SU-DHL-6 (cell line): Measurements from ENCODE around the gene ABCC12.

ENCODE experiments used
- CTCF ChIP-seq: fragments of 200-600 bp; sonication (generic); IDR thresholded peaks from one replicate; pipeline ENCODE4 v1.5.1; 2017; ENCODE audit warnings: antibody characterized with exemption, mild to moderate bottlenecking, low read length, moderate library complexity; ENCODE audit not compliant: insufficient read depth, poor library complexity, severe bottlenecking
- EZH2phosphoT487 ChIP-seq: fragments of 200-600 bp; sonication (generic), shearing (Covaris generic); conservative IDR thresholded peaks from 2 replicates; pipeline ENCODE4 v1.6.1; 2018; ENCODE audit warnings: mild to moderate bottlenecking, antibody characterized with exemption, low read length, moderate library complexity, mixed read lengths

DNA sequence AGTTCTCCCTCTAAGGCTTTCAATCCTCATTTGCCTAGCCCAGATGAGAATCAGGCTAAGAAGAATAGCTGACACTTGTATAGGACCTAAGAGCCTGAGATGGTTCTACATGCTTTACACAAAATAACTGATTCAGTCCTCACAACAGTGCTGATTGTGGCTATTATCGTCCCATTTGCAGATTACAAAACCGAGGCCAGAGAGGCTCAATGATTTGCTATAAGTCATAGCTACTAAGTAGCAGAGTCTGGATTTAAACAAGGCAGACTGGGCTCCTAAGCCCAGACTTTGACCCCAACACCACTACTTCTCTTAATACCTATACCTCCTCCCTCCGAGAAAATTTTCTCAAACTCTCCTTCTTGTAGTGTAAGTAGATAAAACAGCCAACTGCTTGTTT, 23.1 kb downstream of the ABCC12 start:
- TF ChIP-seq CTCF = no peak
- no peak for TF ChIP-seq EZH2phosphoT487
